ENCODE results near the gene TACO1. TPM values are rescaled to one million over a fixed set of nuclear protein-coding genes. Genes with fewer than 3 reads are reported as not detected.

The TACO1 gene
- 7.9 and 16.4 TPM in 2 replicates for total RNA-seq (2014; rRNA removed; shearing (Covaris generic))
- 22.3 and 23.8 TPM in 2 replicates for polyA plus RNA-seq (2016; fragmentation: Nextera tagmentation; extraction: Ambion mirVana)

GRCh38 chr17:63600569-63601438 is at the start of gene TACO1:
Gene TACO1, plus strand, starts transcription at chr17:63600895. Its CDS starts 189 bp downstream, at chr17:63601084.
- TF ChIP-seq EZH2 (IDR thresholded peaks at IDR 0.05; ENCODE audit: insufficient read depth, poor library complexity, severe bottlenecking), result no peak
- no peak for TF ChIP-seq EZH2phosphoT487 (IDR thresholded peaks at IDR 0.05; ENCODE audit: insufficient read depth, low read depth)
- H3K9ac ChIP-seq, result peak within 1 kb of the TSS; percentile 90
- H3K4me1 ChIP-seq (ENCODE audit: insufficient read depth), result peaks cover 4% of the 10 kb centered on the region
- 1% methylated on average over 54 to 60 of the region's 61 CpGs for WGBS, 2 experiments (ENCODE audit: low coverage in 1 of 2, low lambda C conversion rate in 2 of 2, missing lambda C conversion rate in 2 of 2)
- H3K9me2 ChIP-seq (ENCODE audit: insufficient read depth), result no peaks in the 10 kb centered on the region
- H3F3A ChIP-seq (ENCODE audit: insufficient read depth), result no peaks in the 10 kb centered on the region
- H3K79me2 ChIP-seq (ENCODE audit: insufficient read depth), result peaks cover 23% of the 10 kb centered on the region
- peak within 1 kb of the TSS; percentile 43 for H3K27ac ChIP-seq
- in situ Hi-C loops (cut with MboI), result no loop called here
- H2AFZ ChIP-seq, result peak within 1 kb of the TSS; percentile 97
- H3K4me3 ChIP-seq, result peak within 1 kb of the TSS; percentile 82
- no peaks in the 10 kb centered on the region for H3K9me3 ChIP-seq (ENCODE audit: low read depth)
- peak within 1 kb of the TSS; percentile 88 for H3K4me2 ChIP-seq (ENCODE audit: unreplicated experiment)
- no peaks in the 10 kb centered on the region for H3K27me3 ChIP-seq (replicated peaks; ENCODE audit: insufficient read depth)
- peak; percentile 86 for DNase-seq
- H3K36me3 ChIP-seq (ENCODE audit: low read depth), result peaks cover 4% of the 10 kb centered on the region; the same call in 1 of the 2 replicates
- H4K20me1 ChIP-seq (ENCODE audit: insufficient read depth), result no peaks in the 10 kb centered on the region

DNA sequence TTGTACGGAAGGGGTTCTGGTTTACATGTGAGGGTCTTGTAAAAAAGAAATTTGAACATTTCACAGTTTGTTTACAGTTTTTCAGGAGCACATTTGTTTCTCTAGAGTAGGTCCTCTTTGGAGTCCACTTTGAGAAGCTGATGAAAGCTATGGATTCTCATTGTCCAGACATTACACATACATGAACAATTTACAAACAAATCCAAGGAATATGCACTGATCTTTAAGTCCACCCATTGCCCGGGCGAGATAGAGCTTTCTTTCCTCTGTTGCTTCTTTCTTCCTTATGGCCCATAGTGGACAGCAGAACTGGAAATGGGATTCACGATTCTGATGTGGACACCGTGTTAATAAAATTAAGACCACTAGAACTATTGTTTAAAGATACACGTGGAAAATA is 48.5 kb upstream of the TACO1 start:
- Histone ChIP-seq H3K27ac (peak overlapping the region; percentile 82), H3K4me2 (ENCODE audit: unreplicated experiment) (peak overlapping the region; percentile 99), H4K20me1 (ENCODE audit: insufficient read depth) (peaks cover 28% of the 10 kb centered on the region), H2AFZ (no peak overlapping the region), H3K9ac (peak overlapping the region; percentile 90), H3K36me3 (ENCODE audit: low read depth) (no peaks in the 10 kb centered on the region), H3K4me3 (peak overlapping the region; percentile 82), H3F3A (ENCODE audit: insufficient read depth) (peaks cover 14% of the 10 kb centered on the region), H3K9me2 (ENCODE audit: insufficient read depth) (no peaks in the 10 kb centered on the region), H3K4me1 (ENCODE audit: insufficient read depth) (peaks cover 20% of the 10 kb centered on the region), H3K79me2 (ENCODE audit: insufficient read depth) (peaks cover 69% of the 10 kb centered on the region), H3K9me3 (ENCODE audit: low read depth) (no peaks in the 10 kb centered on the region), H3K27me3 (replicated peaks; ENCODE audit: insufficient read depth) (no peaks in the 10 kb centered on the region)
- in situ Hi-C loops (cut with MboI), result no loop called here
- peak; percentile 50 for DNase-seq
- 54 to 55% methylated on average over 6 of the region's 6 CpGs for WGBS, 2 experiments (ENCODE audit: low coverage in 1 of 2, low lambda C conversion rate in 2 of 2, missing lambda C conversion rate in 2 of 2)
- TF ChIP-seq EZH2 (IDR thresholded peaks at IDR 0.05; ENCODE audit: insufficient read depth, poor library complexity, severe bottlenecking), result no peak
- no peak for TF ChIP-seq EZH2phosphoT487 (IDR thresholded peaks at IDR 0.05; ENCODE audit: insufficient read depth, low read depth)

GRCh38 chr17:63555500-63556156 is 45.1 kb upstream of the TACO1 start:
- TF ChIP-seq EZH2phosphoT487 (IDR thresholded peaks at IDR 0.05; ENCODE audit: insufficient read depth, low read depth) (no peak), EZH2 (IDR thresholded peaks at IDR 0.05; ENCODE audit: insufficient read depth, poor library complexity, severe bottlenecking) (no peak)
- Histone ChIP-seq H3K79me2 (ENCODE audit: insufficient read depth) (peaks cover 99% of the 10 kb centered on the region), H3K27ac (no peak overlapping the region), H3K4me3 (no peak overlapping the region), H3K36me3 (ENCODE audit: low read depth) (no peaks in the 10 kb centered on the region), H3K4me2 (ENCODE audit: unreplicated experiment) (no peak overlapping the region), H3K9ac (no peak overlapping the region), H3F3A (ENCODE audit: insufficient read depth) (peaks cover 14% of the 10 kb centered on the region), H4K20me1 (ENCODE audit: insufficient read depth) (peaks cover 49% of the 10 kb centered on the region), H3K9me3 (ENCODE audit: low read depth) (no peaks in the 10 kb centered on the region), H3K27me3 (replicated peaks; ENCODE audit: insufficient read depth) (no peaks in the 10 kb centered on the region), H3K4me1 (ENCODE audit: insufficient read depth) (peaks cover 16% of the 10 kb centered on the region), H2AFZ (no peak overlapping the region), H3K9me2 (ENCODE audit: insufficient read depth) (no peaks in the 10 kb centered on the region)
- DNase-seq, result no peak
- 88 to 91% methylated on average over 7 of the region's 7 CpGs for WGBS, 2 experiments (ENCODE audit: low coverage in 1 of 2, low lambda C conversion rate in 2 of 2, missing lambda C conversion rate in 2 of 2)
- in situ Hi-C loops (cut with MboI), result no loop called here

DNA sequence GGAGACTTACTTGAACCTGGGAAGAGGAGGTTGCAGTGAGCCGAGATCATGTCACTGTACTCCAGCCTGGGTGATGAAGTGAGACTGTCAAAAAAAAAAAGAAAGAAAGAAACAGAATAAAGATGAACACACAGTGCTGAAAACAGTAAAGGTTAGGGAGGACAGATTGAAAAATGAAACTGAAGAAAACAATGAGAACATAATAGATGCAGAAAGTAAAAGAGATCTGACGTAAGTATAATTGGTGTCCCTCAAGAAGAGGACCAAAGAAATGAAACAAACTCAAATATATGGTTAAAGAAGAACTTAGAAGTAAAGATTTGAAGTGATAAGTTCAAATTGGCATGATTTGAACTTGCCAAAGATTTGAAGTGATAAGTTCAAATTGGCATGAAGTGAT is 43.3 kb upstream of the TACO1 start:
- in situ Hi-C loops (cut with MboI), result no loop called here
- Histone ChIP-seq H3K4me3 (no peak overlapping the region), H3K36me3 (ENCODE audit: low read depth) (no peaks in the 10 kb centered on the region), H3K9me2 (ENCODE audit: insufficient read depth) (no peaks in the 10 kb centered on the region), H3K4me2 (ENCODE audit: unreplicated experiment) (no peak overlapping the region), H3K9me3 (ENCODE audit: low read depth) (no peaks in the 10 kb centered on the region), H3K4me1 (ENCODE audit: insufficient read depth) (peaks cover 10% of the 10 kb centered on the region), H3F3A (ENCODE audit: insufficient read depth) (peaks cover 3% of the 10 kb centered on the region; the same call in 1 of the 2 replicates), H3K27me3 (replicated peaks; ENCODE audit: insufficient read depth) (no peaks in the 10 kb centered on the region), H4K20me1 (ENCODE audit: insufficient read depth) (peaks cover 44% of the 10 kb centered on the region), H3K79me2 (ENCODE audit: insufficient read depth) (peaks cover 99% of the 10 kb centered on the region), H3K27ac (no peak overlapping the region), H3K9ac (no peak overlapping the region), H2AFZ (no peak overlapping the region)
- no peak for DNase-seq
- TF ChIP-seq EZH2 (IDR thresholded peaks at IDR 0.05; ENCODE audit: insufficient read depth, poor library complexity, severe bottlenecking), result no peak
- no peak for TF ChIP-seq EZH2phosphoT487 (IDR thresholded peaks at IDR 0.05; ENCODE audit: insufficient read depth, low read depth)
- WGBS, 2 experiments (ENCODE audit: low coverage in 1 of 2, low lambda C conversion rate in 2 of 2, missing lambda C conversion rate in 2 of 2), result 89 to 96% methylated on average over 2 of the region's 2 CpGs

Measured in GM23248 (cell line).